Activated CD8-positive, alpha-beta memory T cell treated with anti-CD3 and anti-CD28 coated beads for 1 hour (primary cell): ENCODE data around the gene SYT9.

Source experiments
- DNase-seq, 2 donors: peaks; one replicate each; pipeline ENCODE4 v3.0.0-alpha.2; 2020; ENCODE audit warnings: low read depth in 1 of 2; ENCODE audit errors: extremely low read depth in 1 of 2

The SYT9 gene

GRCh38 chr11:7422544-7423331, 171.0 kb downstream of the SYT9 start:
- no peak for DNase-seq

- DNase-seq = no peak
Observed at GRCh38 chr11:7423946-7424345, 172.2 kb downstream of the SYT9 start.

- DNase-seq = no peak
Observed at GRCh38 chr11:7427733-7428132, 176.0 kb downstream of the SYT9 start.

- DNase-seq = no peak
Observed at GRCh38 chr11:7428196-7428595, 176.5 kb downstream of the SYT9 start.

- DNase-seq = no peak
Observed at GRCh38 chr11:7430496-7430895, 178.8 kb downstream of the SYT9 start.

- no peak for DNase-seq
Observed at GRCh38 chr11:7435176-7435575, 183.5 kb downstream of the SYT9 start.

- DNase-seq = no peak
Observed at GRCh38 chr11:7436146-7436545, 184.4 kb downstream of the SYT9 start.

- no peak for DNase-seq
Observed at GRCh38 chr11:7436657-7437056, 185.0 kb downstream of the SYT9 start.

- DNase-seq = no peak
Observed at GRCh38 chr11:7437696-7438095, 186.0 kb downstream of the SYT9 start.

- no peak for DNase-seq
Observed at GRCh38 chr11:7439746-7440320, 188.1 kb downstream of the SYT9 start.

- peak; percentile 4 to 54 for DNase-seq
Observed at GRCh38 chr11:7442588-7443215, 191.0 kb downstream of the SYT9 start.

- no peak for DNase-seq
Observed at GRCh38 chr11:7444091-7444981, 192.6 kb downstream of the SYT9 start.

- DNase-seq = no peak
Observed at GRCh38 chr11:7445564-7445963, 193.9 kb downstream of the SYT9 start.

GRCh38 chr11:7448201-7448600, 196.5 kb downstream of the SYT9 start:
- no peak for DNase-seq

- no peak for DNase-seq
Observed at GRCh38 chr11:7449211-7449840, 197.6 kb downstream of the SYT9 start.

GRCh38 chr11:7449841-7450214, 198.1 kb downstream of the SYT9 start:
- DNase-seq = no peak

- DNase-seq = no peak
Observed at GRCh38 chr11:7450836-7451235, 199.1 kb downstream of the SYT9 start.

GRCh38 chr11:7451520-7451919, 199.8 kb downstream of the SYT9 start:
- DNase-seq = no peak

GRCh38 chr11:7451952-7452494, 200.3 kb downstream of the SYT9 start:
- DNase-seq = no peak

- no peak for DNase-seq
Observed at GRCh38 chr11:7454854-7455253, 203.2 kb downstream of the SYT9 start.
